Prostate gland (tissue), 2 donors: ENCODE results near the gene MIB2. TPM values are rescaled to one million over a fixed set of nuclear protein-coding genes. Genes with fewer than 3 reads are reported as not detected.

ENCODE experiments used
- DNase-seq: peaks from one replicate; pipeline ENCODE4 v3.0.0-alpha.2; 2019; ENCODE audit warnings: low spot score
- H3K27ac ChIP-seq, 2 donors: fragments of 200-600 bp; sonication (generic); 2 replicates each; pipeline ENCODE4 v1.5.1; 2017 to 2019
- H3K27me3 ChIP-seq: fragments of 200-600 bp; sonication (generic); replicated peaks from 2 replicates; pipeline ENCODE4 v1.5.1; 2019; ENCODE audit not compliant: insufficient read depth
- H3K36me3 ChIP-seq, 2 donors: fragments of 200-600 bp; sonication (generic); 1 replicate in 1 of 2; 2 replicates in 1 of 2; pipeline versions ENCODE4 v1.5.1 to v1.8.1; 2017 to 2019
- H3K4me1 ChIP-seq: fragments of 200-600 bp; sonication (generic); replicated peaks from 2 replicates; pipeline ENCODE4 v1.5.1; 2019
- H3K4me3 ChIP-seq, 2 donors: fragments of 200-600 bp; sonication (generic); 2 replicates each; pipeline ENCODE4 v1.5.1; 2017 to 2019
- H3K9me3 ChIP-seq: fragments of 200-600 bp; sonication (generic); 2 replicates; pipeline ENCODE4 v1.5.1; 2017
- CTCF ChIP-seq, 4 experiments: fragments of 200-600 bp in 2 of 4; fragments of 450-650 bp in 2 of 4; sonication (generic) in 2 of 4; IDR thresholded peaks; 1 replicate in 3 of 4; 2 replicates in 1 of 4; pipeline ENCODE4 v1.5.1; 2016 to 2019; ENCODE audit warnings: antibody characterized with exemption in 4 of 4, mild to moderate bottlenecking in 2 of 4, moderate library complexity in 2 of 4
- POLR2A ChIP-seq: fragments of 450-650 bp; IDR thresholded peaks from one replicate; pipeline ENCODE4 v1.6.1; 2016; ENCODE audit warnings: antibody characterized with exemption, mild to moderate bottlenecking
- POLR2AphosphoS5 ChIP-seq: sonication (generic); formaldehyde crosslinking; IDR thresholded peaks from one replicate; pipeline ENCODE4 v1.6.1; 2017; ENCODE audit warnings: antibody characterized with exemption
- WGBS: methylation state at CpG from one replicate; pipeline ENCODE4 v1.1.5; 2018; 5-methylcytosine and 5-hydroxymethylcytosine counted together
- intact Hi-C: fragments of 100-400 bp; cut with DNase I; formaldehyde crosslinking; loops from one replicate; pipeline ENCODE4 v1.14.2; 2022
- total RNA-seq, 2 donors: library from RNA; depleted of rRNA; stranded (reverse); fragments of >200 nt; gene quantifications; one replicate each; pipeline ENCODE4 v1.1.0, GENCODE V29; 2016

MIB2 gene
- total RNA-seq, 2 donors from 2014 or later: 60.6 to 152 TPM

DNA sequence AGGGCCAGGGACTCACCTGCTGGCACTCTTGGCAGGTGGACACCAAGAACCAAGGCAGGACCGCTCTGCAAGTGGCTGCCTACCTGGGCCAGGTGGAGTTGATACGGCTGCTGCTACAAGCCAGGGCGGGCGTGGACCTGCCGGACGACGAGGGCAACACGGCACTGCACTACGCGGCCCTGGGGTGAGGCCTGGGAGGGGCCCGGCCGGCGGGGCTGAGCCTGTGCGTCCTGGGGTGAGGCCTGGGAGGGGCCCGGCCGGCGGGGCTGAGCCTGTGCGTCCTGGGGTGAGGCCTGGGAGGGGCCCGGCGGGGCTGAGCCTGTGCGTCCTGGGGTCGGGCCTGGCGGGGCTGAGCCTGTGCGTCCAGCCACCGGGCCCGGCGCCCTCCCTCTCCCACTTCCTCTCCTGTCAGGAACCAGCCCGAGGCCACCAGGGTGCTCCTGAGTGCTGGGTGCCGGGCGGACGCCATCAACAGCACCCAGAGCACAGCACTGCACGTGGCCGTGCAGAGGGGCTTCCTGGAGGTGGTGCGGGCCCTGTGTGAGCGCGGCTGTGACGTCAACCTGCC lies 12.0 kb downstream of the MIB2 start:
- WGBS: 74% methylated on average over 25 of the region's 37 CpGs

DNA sequence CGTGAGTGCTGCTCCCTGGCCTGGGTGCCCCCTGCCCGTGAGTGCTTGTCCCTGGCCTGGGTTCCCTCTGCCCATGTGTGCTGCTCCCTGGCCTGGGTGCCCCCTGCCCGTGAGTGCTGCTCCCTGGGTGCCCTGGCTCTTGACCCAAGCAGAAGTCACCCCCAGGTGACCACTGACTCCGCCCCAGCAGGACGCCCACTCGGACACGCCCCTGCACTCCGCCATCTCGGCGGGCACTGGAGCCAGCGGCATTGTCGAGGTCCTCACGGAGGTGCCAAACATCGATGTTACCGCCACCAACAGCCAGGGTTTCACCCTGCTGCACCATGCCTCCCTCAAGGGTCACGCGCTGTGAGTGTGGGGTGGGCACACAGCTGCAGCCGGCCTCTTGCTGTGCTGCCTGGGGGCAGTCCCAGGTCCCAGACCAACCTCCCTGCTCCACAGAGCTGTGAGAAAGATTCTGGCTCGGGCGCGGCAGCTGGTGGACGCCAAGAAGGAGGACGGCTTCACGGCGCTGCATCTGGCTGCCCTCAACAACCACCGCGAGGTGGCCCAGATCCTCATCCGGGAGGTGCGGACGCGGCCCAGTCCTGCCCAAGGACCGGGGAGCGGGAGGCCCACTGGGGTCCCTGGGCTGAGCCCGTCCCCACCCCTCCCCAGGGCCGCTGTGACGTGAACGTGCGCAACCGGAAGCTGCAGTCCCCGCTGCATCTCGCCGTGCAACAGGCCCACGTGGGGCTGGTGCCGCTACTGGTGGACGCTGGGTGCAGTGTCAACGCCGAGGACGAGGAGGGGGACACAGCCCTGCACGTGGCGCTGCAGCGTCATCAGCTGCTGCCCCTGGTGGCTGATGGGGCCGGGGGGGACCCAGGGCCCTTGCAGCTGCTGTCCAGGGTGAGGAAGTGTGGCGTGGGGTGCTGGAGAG lies 12.8 kb downstream of the MIB2 start:
- Histone ChIP-seq H3K36me3 (no peaks in the 10 kb centered on the region), H3K4me3 (no peak overlapping the region), H3K27me3 (peaks cover 9% of the 10 kb centered on the region), H3K4me1 (no peaks in the 10 kb centered on the region), H3K9me3 (no peaks in the 10 kb centered on the region), H3K27ac (no peak overlapping the region)
- DNase-seq: no peak
- 93% methylated on average over 52 of the region's 53 CpGs for WGBS
- intact Hi-C loops: loop anchor here (10.0 kb wide), 1 partner anchor 47 kb away; no protein-coding TSS in a partner anchor
- TF ChIP-seq POLR2AphosphoS5 (no peak), CTCF (IDR thresholded peaks at IDR 0.05) (no peak), POLR2A (no peak)

More for the DNA sequence above, 12.0 kb downstream of the MIB2 start:
- H3K4me3 ChIP-seq: no peak overlapping the region
- no peaks in the 10 kb centered on the region for H3K4me1 ChIP-seq
- intact Hi-C loops: loop anchor here (10.0 kb wide), 1 partner anchor 47 kb away; no protein-coding TSS in a partner anchor
- no peaks in the 10 kb centered on the region for H3K36me3 ChIP-seq
- H3K27ac ChIP-seq: no peak overlapping the region
- no peak for DNase-seq
- peaks cover 9% of the 10 kb centered on the region for H3K27me3 ChIP-seq
- no peaks in the 10 kb centered on the region for H3K9me3 ChIP-seq
- TF ChIP-seq POLR2AphosphoS5: no peak
- no peak for TF ChIP-seq CTCF (IDR thresholded peaks at IDR 0.05)
- TF ChIP-seq POLR2A: no peak

GRCh38 chr1:1628754-1629429 lies 13.6 kb downstream of the MIB2 start:
- 79% methylated on average over 44 of the region's 53 CpGs for WGBS
- Histone ChIP-seq H3K36me3 (no peaks in the 10 kb centered on the region), H3K9me3 (no peaks in the 10 kb centered on the region), H3K4me3 (no peak overlapping the region), H3K27me3 (peaks cover 9% of the 10 kb centered on the region), H3K27ac (no peak overlapping the region), H3K4me1 (no peaks in the 10 kb centered on the region)
- no peak for TF ChIP-seq CTCF (IDR thresholded peaks at IDR 0.05)
- TF ChIP-seq POLR2A: no peak
- no peak for TF ChIP-seq POLR2AphosphoS5
- intact Hi-C loops: loop anchor here (10.0 kb wide), 1 partner anchor 46 kb away; no protein-coding TSS in a partner anchor
- DNase-seq: no peak

- intact Hi-C loops: loop anchor here (10.0 kb wide), 1 partner anchor 45 kb away; no protein-coding TSS in a partner anchor
- DNase-seq: no peak
- Histone ChIP-seq H3K9me3 (no peaks in the 10 kb centered on the region), H3K4me1 (no peaks in the 10 kb centered on the region), H3K27me3 (peaks cover 9% of the 10 kb centered on the region), H3K4me3 (no peak overlapping the region), H3K27ac (no peak overlapping the region), H3K36me3 (no peaks in the 10 kb centered on the region)
- TF ChIP-seq POLR2A (no peak), POLR2AphosphoS5 (no peak), CTCF (IDR thresholded peaks at IDR 0.05) (no peak)
- WGBS: 69% methylated on average over 40 of the region's 48 CpGs
Measured at GRCh38 chr1:1629430-1630190, 14.3 kb downstream of the MIB2 start.
